GM13977 (cell line): ENCODE results near the gene IDE.

Source experiments
- DNase-seq: peaks from one replicate; pipeline ENCODE4 v3.0.0; 2012; ENCODE audit warnings: low spot score
- in situ Hi-C: fragments of 300-500 bp; cut with MboI; formaldehyde crosslinking; loops from one replicate; pipeline ENCODE4 v1.12.0; 2022; ENCODE audit warnings: low sequenced_read_pairs, low pct_unique_long_range_greater_than_20kb, mixed read lengths, inconsistent platforms; ENCODE audit not compliant: unreplicated experiment
- TF ChIP-seq, protein P1 (sequence below): IDR thresholded peaks from 2 replicates; pipeline ENCODE4 v1.5.1; 2012; ENCODE audit warnings: mild to moderate bottlenecking, control low read depth; ENCODE audit not compliant: insufficient read depth; ENCODE audit errors: extremely low read depth, missing control alignments

The IDE gene

GRCh38 chr10:92547676-92548075 lies 26.2 kb downstream of the IDE start:
- in situ Hi-C loops, result no loop called here
- TF ChIP-seq, protein P1, sequence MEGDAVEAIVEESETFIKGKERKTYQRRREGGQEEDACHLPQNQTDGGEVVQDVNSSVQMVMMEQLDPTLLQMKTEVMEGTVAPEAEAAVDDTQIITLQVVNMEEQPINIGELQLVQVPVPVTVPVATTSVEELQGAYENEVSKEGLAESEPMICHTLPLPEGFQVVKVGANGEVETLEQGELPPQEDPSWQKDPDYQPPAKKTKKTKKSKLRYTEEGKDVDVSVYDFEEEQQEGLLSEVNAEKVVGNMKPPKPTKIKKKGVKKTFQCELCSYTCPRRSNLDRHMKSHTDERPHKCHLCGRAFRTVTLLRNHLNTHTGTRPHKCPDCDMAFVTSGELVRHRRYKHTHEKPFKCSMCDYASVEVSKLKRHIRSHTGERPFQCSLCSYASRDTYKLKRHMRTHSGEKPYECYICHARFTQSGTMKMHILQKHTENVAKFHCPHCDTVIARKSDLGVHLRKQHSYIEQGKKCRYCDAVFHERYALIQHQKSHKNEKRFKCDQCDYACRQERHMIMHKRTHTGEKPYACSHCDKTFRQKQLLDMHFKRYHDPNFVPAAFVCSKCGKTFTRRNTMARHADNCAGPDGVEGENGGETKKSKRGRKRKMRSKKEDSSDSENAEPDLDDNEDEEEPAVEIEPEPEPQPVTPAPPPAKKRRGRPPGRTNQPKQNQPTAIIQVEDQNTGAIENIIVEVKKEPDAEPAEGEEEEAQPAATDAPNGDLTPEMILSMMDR, result no peak

DNA sequence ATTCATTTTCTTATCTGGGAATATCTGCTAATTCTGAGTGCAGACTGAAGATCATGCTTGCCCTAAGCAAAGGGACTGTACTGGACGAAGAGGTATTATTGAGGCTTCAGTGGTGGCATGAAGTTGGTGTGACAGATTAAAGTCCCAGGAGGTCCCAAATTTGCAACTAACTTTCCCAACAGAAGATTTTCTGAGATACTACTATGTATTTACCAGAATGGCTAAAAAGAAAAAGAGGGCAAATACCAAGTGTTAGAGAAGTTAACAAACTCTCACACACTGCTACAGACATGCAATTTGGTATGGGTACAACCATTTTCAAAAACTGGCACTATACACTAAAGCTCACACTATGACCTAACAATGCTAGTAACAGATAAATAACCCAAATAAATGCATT lies 28.3 kb downstream of the IDE start:
- in situ Hi-C loops, result no loop called here
- TF ChIP-seq, protein P1, result no peak
- no peak for DNase-seq

More at GRCh38 chr10:92547676-92548075, 26.2 kb downstream of the IDE start:
- no peak for DNase-seq

DNA sequence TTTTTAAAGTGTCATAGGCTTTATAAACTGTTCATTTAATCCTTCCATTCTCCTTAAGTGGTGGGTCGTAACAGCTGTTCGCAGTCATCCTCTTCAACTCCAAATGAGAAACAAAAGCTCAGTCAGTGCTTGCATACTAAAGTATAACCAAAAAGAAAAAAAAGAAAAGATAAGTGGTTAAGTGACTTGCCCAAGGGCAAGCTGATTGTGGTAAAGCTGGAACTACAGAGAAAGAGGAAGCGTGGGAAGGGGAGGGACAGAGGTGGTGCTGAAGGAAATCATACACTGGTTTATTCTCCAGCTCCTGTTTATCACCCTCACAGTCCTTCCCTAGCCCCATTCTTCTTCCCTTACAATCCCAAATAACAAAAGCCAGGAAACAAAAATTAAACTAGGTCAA lies 29.6 kb downstream of the IDE start:
- DNase-seq, result no peak
- TF ChIP-seq, protein P1, result no peak
- in situ Hi-C loops, result no loop called here

DNA sequence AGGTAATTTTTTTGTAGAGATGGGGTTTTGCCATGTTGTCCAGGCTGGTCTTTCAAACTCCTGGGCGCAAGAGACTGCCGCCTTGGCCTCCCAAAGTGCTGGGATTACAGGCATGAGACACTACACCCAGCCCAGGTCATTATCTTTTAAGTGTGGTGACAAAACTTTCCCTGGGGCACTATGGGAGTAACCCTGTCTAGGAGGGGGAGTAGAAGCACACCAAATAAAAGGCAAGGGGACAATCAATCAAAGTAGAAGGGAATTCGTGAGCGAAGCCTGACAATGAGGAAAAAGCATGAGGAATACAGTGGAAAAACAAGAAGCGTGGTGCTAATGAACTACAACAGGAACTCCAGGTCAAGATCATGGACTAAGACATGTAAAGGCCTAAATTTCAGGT lies 31.4 kb downstream of the IDE start:
- in situ Hi-C loops, result no loop called here
- TF ChIP-seq, protein P1, result no peak
- no peak for DNase-seq

GRCh38 chr10:92541583-92541982 lies 32.3 kb downstream of the IDE start:
- DNase-seq, result no peak
- TF ChIP-seq, protein P1, result no peak
- in situ Hi-C loops, result no loop called here

DNA sequence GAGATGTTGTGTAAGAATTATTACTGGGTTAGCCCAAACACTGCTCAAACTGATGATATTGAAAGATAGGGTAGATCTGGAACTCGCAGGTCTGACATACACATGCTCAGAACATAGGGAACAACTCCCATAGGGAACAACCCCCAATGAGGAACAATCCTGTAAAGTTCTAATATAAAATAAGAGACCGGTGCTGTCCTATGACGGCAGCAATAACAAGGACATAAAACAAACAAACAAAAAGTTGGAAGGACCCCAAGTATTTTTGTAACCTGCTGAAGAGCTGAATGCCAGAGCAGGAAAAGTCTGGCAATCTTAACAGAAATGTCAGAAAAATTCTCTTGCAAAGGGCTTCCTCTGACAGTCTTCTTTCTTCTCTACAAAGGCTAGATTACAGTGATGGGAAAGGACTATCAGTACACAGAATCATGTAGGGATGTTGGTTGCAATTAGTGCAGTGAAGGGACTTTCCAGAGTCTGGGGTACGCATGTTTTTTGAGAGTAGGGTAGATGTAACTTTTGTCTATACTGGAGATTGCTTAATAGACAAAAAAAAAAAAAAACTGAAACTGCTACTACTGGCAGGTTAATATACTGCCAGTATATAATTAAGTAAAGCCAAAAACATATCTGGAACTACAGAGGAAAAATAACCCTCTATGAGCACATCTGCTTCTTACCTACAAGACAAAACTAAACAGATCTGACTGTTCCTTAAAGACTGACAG lies 35.5 kb downstream of the IDE start:
- peak; percentile 16 for DNase-seq
- TF ChIP-seq, protein P1, result no peak
- in situ Hi-C loops, result no loop called here
